C4-2B (cell line): ENCODE measurements around the gene C2CD5.

Experiments
- H3K27ac ChIP-seq: fragments of 450-650 bp; 2 replicates; pipeline ENCODE4 v1.5.1; 2017
- ZFX ChIP-seq: fragments of 450-650 bp; IDR thresholded peaks from 2 replicates; pipeline ENCODE4 v1.6.1; 2017
- TF ChIP-seq, protein P1 (sequence below): fragments of 450-650 bp; conservative IDR thresholded peaks from 2 replicates; pipeline ENCODE4 v1.5.1; 2017; ENCODE audit warnings: mild to moderate bottlenecking

C2CD5 gene

DNA sequence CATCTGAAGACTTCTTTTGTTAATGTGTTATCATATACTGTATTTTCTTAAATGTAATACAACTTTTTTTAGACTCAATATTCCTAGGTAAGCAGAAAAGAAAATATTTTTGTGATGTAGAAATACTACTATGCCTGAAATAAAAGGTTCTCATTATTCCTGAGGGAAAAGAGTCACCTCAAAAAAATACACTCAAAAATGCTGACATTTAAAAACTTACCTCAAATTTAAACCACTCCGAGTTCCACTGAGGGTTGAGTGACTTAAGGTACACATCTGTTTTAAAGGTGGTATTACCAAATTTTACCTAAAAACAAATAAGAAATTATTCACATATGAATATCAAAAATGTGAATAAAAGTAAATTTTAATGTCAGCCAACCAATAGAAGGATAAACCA is 9.3 kb downstream of the C2CD5 start:
- TF ChIP-seq, protein P1, sequence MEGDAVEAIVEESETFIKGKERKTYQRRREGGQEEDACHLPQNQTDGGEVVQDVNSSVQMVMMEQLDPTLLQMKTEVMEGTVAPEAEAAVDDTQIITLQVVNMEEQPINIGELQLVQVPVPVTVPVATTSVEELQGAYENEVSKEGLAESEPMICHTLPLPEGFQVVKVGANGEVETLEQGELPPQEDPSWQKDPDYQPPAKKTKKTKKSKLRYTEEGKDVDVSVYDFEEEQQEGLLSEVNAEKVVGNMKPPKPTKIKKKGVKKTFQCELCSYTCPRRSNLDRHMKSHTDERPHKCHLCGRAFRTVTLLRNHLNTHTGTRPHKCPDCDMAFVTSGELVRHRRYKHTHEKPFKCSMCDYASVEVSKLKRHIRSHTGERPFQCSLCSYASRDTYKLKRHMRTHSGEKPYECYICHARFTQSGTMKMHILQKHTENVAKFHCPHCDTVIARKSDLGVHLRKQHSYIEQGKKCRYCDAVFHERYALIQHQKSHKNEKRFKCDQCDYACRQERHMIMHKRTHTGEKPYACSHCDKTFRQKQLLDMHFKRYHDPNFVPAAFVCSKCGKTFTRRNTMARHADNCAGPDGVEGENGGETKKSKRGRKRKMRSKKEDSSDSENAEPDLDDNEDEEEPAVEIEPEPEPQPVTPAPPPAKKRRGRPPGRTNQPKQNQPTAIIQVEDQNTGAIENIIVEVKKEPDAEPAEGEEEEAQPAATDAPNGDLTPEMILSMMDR, result no peak
- no peak for TF ChIP-seq ZFX
- H3K27ac ChIP-seq, result no peak overlapping the region

GRCh38 chr12:22533155-22533554 is 11.2 kb downstream of the C2CD5 start:
- H3K27ac ChIP-seq, result no peak overlapping the region
- no peak for TF ChIP-seq ZFX
- TF ChIP-seq, protein P1, result no peak

DNA sequence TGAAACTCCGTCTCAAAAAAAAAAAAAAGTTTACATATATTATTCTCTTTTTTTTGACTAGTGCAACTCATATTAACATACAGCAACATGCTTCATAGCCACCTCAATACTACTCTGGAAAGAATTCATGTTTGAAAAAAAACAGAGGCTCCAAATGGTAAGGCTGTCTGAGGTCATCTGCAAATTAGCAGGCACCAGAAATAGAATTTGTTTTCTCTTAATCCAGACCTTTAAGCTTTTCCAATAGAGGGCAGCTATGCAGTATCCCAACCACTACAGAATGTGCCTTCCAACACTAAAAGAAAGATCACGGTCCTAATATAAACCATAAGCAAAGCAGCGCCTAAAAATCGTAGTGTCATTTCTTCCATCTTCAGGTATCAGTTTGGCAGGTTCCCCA is 12.0 kb downstream of the C2CD5 start:
- TF ChIP-seq, protein P1, result no peak
- TF ChIP-seq ZFX, result no peak
- no peak overlapping the region for H3K27ac ChIP-seq

- no peak overlapping the region for H3K27ac ChIP-seq
- TF ChIP-seq, protein P1, result no peak
- no peak for TF ChIP-seq ZFX
Observed at GRCh38 chr12:22531205-22531604, 13.1 kb downstream of the C2CD5 start.

DNA sequence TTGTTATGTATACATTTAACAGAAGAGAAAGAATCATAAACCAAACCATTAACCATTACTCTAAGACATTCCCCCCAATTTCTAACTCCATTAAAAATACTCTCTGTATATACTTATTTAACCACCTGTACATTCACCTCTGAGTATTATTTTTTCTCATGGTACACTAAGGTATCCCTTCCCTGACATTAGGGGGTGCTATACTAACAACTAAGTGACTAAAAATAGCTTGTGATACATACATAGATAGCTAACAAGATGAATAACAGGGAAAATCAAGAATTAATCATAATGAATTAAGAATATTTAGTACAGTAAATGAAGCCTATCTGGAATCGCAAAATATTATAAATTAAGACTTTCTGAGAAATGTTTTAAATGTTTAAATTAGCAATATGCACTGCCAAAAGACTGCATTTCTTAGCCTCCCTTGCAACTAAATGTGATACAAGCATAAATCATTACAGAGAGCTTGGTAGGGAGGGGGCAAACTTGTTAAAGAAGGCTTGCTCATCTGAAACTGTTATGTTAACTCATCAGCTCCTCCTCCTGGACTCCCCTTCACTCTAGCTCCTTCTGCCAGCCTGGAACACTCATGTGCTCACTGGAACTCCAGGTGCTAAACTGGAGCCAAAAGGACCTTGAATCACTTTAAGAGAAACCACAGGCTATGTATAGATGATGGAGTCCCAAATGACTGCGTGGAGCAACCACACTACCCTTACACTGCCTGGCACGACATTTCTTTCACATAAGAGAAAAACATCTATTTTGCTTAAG is 14.9 kb downstream of the C2CD5 start:
- no peak for TF ChIP-seq ZFX
- TF ChIP-seq, protein P1, result peak; percentile 74
- no peak overlapping the region for H3K27ac ChIP-seq

DNA sequence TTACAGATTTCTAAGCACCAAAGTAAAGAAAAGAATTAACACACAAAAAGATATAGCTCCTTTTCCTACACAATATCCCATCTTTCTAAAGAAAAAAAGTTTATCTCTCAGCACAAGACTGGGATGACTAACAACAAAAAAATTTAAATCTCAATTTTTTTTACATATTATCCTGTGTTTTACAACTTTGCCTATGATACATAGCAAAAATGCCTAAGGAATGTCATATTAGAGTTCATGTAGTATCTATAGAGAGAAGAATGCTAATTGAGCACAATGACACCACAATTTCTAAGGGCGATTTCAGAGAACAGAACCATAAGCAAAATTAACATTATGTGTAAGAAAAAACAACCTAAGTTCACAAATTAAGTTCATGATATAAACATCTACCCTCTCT is 16.3 kb downstream of the C2CD5 start:
- no peak overlapping the region for H3K27ac ChIP-seq
- TF ChIP-seq, protein P1, result no peak
- TF ChIP-seq ZFX, result no peak

- H3K27ac ChIP-seq, result no peak overlapping the region
- TF ChIP-seq ZFX, result no peak
- TF ChIP-seq, protein P1, result no peak
Observed at GRCh38 chr12:22526836-22527235, 17.5 kb downstream of the C2CD5 start.
